ENCODE data around the gene CACNA1D.

CACNA1D gene

GRCh38 chr3:53495520-53496391 lies 1.3 kb downstream of the CACNA1D start:
- no peak for DNase-seq (ENCODE audit: low read depth in 2 of 2)

GRCh38 chr3:53496392-53496670 lies 1.9 kb downstream of the CACNA1D start:
- DNase-seq (ENCODE audit: low read depth in 2 of 2): no peak

- DNase-seq (ENCODE audit: low read depth in 2 of 2): no peak
Observed at GRCh38 chr3:53496984-53497383, 2.6 kb downstream of the CACNA1D start.

DNA sequence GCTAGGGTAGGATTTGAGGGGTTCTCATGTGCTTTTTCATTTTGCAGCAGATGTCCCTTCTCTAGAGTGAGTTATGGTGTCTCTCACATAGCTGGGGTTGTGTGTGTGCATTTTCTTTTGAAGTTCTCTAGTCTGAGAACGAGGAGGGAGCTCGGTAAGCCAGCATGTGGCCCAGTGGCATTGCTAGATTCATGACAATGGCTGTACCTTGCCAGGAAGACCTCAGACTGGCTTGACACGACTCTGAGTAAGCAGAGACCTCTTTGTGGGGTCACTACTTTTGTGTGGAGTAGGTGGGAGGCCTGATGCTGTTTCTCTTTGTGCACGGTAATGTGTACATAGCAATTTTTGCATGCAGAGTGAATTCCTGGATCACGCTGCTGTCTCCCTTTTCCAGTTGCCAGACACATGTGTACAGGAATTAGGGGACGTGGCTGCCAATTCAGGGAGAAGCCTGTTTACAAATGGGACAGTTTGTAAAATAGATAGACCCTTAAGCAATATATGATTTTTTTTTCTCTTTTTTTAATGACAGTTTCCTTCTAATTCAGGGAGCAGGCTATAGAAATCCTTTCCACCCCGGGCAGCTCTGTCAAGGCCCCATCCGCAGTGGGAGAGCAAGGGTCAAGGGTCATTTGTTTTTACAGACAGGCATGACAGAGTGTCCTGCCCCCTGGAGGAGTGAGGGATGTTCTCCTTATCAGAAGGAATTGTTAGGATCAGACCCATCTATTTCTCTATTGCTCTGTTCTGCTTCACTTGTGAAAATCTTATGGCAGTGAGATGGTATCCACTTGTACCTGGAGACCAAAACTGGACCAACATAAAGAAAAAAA lies 4.6 kb downstream of the CACNA1D start:
- no peak for DNase-seq (ENCODE audit: low read depth in 2 of 2)

GRCh38 chr3:53500165-53500777 lies 5.9 kb downstream of the CACNA1D start:
- no peak for DNase-seq (ENCODE audit: low read depth in 2 of 2)

DNA sequence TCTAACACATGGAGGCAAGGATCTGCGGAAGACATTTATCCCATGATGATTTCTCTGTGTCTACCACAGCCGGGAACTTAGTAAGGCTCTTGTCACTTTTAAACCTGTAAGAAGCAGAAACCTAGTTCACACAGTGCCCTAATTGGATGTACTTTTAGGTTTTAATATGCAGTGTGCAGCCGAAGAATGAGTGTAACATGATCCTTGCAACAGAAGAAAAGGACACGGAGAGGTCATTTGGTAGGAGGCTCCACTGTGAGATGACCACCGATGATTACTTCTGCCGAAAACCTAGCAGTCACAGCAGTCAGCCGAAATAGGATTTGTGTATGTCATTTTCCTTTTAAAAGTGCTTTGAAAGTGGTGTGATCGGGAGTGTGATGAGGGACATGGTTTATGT lies 6.8 kb downstream of the CACNA1D start:
- DNase-seq (ENCODE audit: low read depth in 2 of 2): no peak

- DNase-seq (ENCODE audit: low read depth in 2 of 2): no peak
Observed at GRCh38 chr3:53502737-53503136, 8.3 kb downstream of the CACNA1D start.

DNA sequence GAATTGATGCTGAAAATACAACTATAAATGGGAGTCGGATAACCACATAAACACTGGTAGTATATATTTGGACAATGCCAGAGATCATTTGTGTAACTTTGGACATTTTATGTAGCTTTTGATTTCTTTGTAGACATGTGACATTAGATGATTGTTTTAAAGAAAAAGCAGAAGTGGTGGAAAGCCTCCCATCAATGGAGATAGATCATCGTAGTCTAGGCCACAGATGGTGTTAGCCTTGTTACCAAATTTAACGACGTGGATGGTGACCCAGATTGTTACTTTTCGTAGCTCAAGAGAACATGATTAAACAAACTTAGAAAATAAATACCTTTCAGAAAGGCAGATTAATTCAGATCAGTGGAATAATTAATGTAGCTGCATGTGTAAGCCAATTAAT lies 8.8 kb downstream of the CACNA1D start:
- no peak for DNase-seq (ENCODE audit: low read depth in 2 of 2)

DNA sequence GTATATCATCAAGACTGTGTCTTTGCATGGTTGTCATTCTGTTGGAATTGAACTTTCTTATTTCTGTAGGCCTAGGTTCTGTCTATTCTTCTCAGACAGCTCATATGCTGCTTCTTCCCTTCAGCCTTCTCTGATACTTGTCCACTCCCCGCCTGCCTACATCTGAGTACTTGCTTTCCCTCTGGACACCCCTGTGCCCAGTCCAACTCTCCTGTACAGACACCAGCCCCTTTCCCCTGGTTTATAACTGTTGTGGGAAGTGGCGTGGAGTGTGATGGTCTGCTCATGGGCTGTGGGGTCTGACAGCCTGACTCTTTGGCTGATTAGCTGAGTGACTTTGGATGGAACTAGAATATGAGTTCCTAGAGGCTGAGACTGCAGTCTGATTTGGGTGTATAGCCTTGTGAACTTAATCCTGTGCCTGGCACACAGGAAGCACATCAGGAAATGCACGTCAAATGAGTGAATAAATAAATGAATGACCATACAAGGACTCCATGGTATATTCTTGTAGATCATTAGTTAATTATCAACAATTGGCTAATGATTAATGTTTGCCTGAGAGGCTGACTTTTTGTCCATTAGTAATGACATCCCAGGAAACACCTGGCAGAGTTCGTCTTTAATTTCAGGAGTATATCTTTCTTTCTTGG lies 11.8 kb downstream of the CACNA1D start:
- no peak for DNase-seq (ENCODE audit: low read depth in 2 of 2)

DNA sequence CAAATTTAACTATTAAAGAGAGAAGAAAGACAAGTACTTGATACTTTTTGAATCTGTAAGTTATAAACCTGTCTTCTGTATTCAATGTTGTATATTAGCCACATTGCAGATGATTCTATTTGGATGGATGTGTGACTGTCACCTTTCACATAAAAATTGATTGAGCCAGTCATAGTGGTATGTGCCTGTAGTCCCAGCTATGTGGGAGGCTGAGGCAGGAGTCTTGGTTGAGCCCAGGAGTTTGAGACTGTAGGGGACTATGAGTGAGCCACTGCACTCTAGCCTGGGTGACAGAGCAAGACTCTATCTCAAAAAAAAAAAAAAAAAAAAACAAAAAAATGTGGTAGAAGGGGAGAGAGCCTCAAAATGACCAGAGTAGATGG lies 12.3 kb downstream of the CACNA1D start:
- no peak for DNase-seq (ENCODE audit: low read depth in 2 of 2)

GRCh38 chr3:53509494-53509893 lies 15.1 kb downstream of the CACNA1D start:
- no peak for DNase-seq (ENCODE audit: low read depth in 2 of 2)

GRCh38 chr3:53510508-53510907 lies 16.1 kb downstream of the CACNA1D start:
- no peak for DNase-seq (ENCODE audit: low read depth in 2 of 2)

DNA sequence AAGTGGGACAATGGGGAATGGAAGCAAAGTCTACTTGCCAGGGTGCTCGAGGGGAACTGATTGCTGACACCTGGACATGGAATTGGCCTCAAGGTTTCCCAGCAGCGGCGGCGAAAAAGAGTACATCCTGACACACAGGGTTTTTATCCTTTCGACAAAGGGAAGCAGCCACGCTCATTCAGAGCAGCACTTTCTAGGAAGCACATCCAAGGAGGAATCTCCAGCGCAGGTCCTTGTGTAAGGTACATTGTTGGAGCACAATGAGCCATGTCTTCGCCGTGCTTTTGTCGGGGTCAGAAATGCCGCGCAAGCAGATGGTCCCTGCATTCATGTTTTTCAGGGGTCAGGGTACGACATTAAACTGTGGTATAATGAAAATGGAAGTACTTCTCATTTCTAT lies 16.8 kb downstream of the CACNA1D start:
- no peak for DNase-seq (ENCODE audit: low read depth in 2 of 2)

- no peak for DNase-seq (ENCODE audit: low read depth in 2 of 2)
Observed at GRCh38 chr3:53513556-53514190, 19.3 kb downstream of the CACNA1D start.

DNA sequence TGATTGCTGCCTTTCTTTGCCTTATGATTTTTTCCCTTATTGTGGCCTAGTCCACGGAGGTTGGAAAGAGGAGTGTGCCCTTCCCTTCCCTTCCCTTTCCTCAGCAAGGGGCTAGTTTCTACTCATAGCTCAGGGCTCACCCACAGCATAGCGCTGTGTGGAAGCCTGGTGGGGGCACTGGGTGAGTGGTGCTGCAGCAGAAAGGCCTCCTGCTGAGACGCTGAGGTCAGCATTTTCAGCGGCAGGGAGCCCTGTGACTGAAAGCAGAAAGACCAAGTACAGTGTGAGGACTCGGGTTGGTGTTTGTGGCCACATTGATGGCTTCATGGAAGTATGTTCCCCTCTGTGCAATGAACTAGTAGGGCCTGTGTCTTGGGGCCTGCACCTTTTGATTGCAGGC lies 21.9 kb downstream of the CACNA1D start:
- DNase-seq (ENCODE audit: low read depth in 2 of 2): no peak

- no peak for DNase-seq (ENCODE audit: low read depth in 2 of 2)
Observed at GRCh38 chr3:53518495-53518981, 24.1 kb downstream of the CACNA1D start.

- DNase-seq (ENCODE audit: low read depth in 2 of 2): no peak
Observed at GRCh38 chr3:53519065-53519709, 24.8 kb downstream of the CACNA1D start.

- DNase-seq (ENCODE audit: low read depth in 2 of 2): no peak
Observed at GRCh38 chr3:53523346-53523745, 28.9 kb downstream of the CACNA1D start.

DNA sequence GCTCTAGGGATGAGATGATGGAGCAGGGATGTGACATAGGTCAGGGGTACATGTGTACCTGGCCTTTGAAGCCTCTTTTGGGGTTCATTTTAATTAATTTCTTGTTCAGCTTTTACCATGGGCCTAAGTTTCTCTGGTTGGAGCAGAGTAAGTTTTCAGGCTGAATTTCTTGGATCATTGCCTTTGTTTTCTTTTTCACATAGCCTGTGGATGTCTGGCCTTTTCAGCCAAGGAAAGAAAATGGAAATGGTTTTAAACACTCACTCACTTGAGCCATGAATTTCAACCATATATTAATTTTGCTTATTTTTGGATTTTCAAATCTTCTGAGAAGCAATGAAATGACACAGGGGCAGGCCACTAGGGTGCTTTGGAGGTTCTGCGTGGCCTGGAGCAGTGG lies 30.2 kb downstream of the CACNA1D start:
- DNase-seq (ENCODE audit: low read depth in 2 of 2): no peak

- DNase-seq (ENCODE audit: low read depth in 2 of 2): no peak
Observed at GRCh38 chr3:53525765-53526703, 31.6 kb downstream of the CACNA1D start.

All from stimulated activated CD4-positive, alpha-beta T cell treated with anti-CD3 and anti-CD28 coated beads, Interleukin-4, amount 100 ng/mL, for 48 hours (primary cell).